Stimulated activated memory B cell treated with anti-CD40 and anti-IgM and Interleukin-4, amounts not matched to agents 10 μg/mL and 1 μg/mL and 100 μg/mL, for 72 hours (primary cell): ENCODE data around the gene CORO2B.
A peak's percentile ranks its signal among the peaks of the same experiment; 100 is the strongest.

Experiments used
- ATAC-seq: fragments of 150-1000 bp; cut with Tn5 transposase; 2 replicates; pipeline ENCODE4 v1.10.0; 2021
- H3K27ac Mint-ChIP-seq: one replicate; pipeline ENCODE4 v1.8.0; 2022; ENCODE audit warnings: mild to moderate bottlenecking, mixed read lengths
- H3K27me3 Mint-ChIP-seq: one replicate; pipeline ENCODE4 v1.8.0; 2022; ENCODE audit warnings: mixed read lengths
- H3K36me3 Mint-ChIP-seq: one replicate; pipeline ENCODE4 v1.8.0; 2022; ENCODE audit warnings: mixed read lengths
- H3K4me1 Mint-ChIP-seq: one replicate; pipeline ENCODE4 v1.8.0; 2022; ENCODE audit warnings: mixed read lengths
- H3K4me3 Mint-ChIP-seq: one replicate; pipeline ENCODE4 v1.8.0; 2022; ENCODE audit warnings: mild to moderate bottlenecking, moderate library complexity, mixed read lengths
- H3K9me3 Mint-ChIP-seq: one replicate; pipeline ENCODE4 v1.8.0; 2022; ENCODE audit warnings: mixed read lengths

Gene CORO2B

GRCh38 chr15:68617001-68617400 lies 38.2 kb downstream of the CORO2B start:
- Mint-ChIP-seq H3K27me3 (no peaks in the 10 kb centered on the region), H3K4me1 (no peaks in the 10 kb centered on the region)

GRCh38 chr15:68617777-68618176 lies 39.0 kb downstream of the CORO2B start:
- no peaks in the 10 kb centered on the region for H3K27me3 Mint-ChIP-seq
- H3K4me1 Mint-ChIP-seq = no peaks in the 10 kb centered on the region

More at GRCh38 chr15:68617001-68617400, 38.2 kb downstream of the CORO2B start:
- ATAC-seq = no peak
- H3K9me3 Mint-ChIP-seq = no peaks in the 10 kb centered on the region
- H3K36me3 Mint-ChIP-seq = no peaks in the 10 kb centered on the region
- H3K4me3 Mint-ChIP-seq = no peak overlapping the region
- no peak overlapping the region for H3K27ac Mint-ChIP-seq

GRCh38 chr15:68618394-68618793 lies 39.6 kb downstream of the CORO2B start:
- Mint-ChIP-seq H3K4me1 (no peaks in the 10 kb centered on the region), H3K36me3 (no peaks in the 10 kb centered on the region), H3K27me3 (no peaks in the 10 kb centered on the region), H3K27ac (no peak overlapping the region), H3K9me3 (no peaks in the 10 kb centered on the region), H3K4me3 (no peak overlapping the region)
- ATAC-seq = no peak

More at GRCh38 chr15:68617777-68618176, 39.0 kb downstream of the CORO2B start:
- no peak overlapping the region for H3K27ac Mint-ChIP-seq
- no peak for ATAC-seq
- no peaks in the 10 kb centered on the region for H3K36me3 Mint-ChIP-seq
- H3K9me3 Mint-ChIP-seq = no peaks in the 10 kb centered on the region
- no peak overlapping the region for H3K4me3 Mint-ChIP-seq

GRCh38 chr15:68618908-68619698 lies 40.3 kb downstream of the CORO2B start:
- Mint-ChIP-seq H3K4me3 (no peak overlapping the region), H3K4me1 (no peaks in the 10 kb centered on the region), H3K9me3 (no peaks in the 10 kb centered on the region), H3K27ac (no peak overlapping the region), H3K36me3 (no peaks in the 10 kb centered on the region), H3K27me3 (no peaks in the 10 kb centered on the region)
- no peak for ATAC-seq

GRCh38 chr15:68620721-68621527 lies 42.1 kb downstream of the CORO2B start:
- no peaks in the 10 kb centered on the region for H3K36me3 Mint-ChIP-seq
- H3K27me3 Mint-ChIP-seq = peaks cover 14% of the 10 kb centered on the region
- no peak for ATAC-seq
- no peaks in the 10 kb centered on the region for H3K9me3 Mint-ChIP-seq
- no peak overlapping the region for H3K27ac Mint-ChIP-seq
- H3K4me3 Mint-ChIP-seq = no peak overlapping the region
- H3K4me1 Mint-ChIP-seq = no peaks in the 10 kb centered on the region

GRCh38 chr15:68621535-68621934 lies 42.7 kb downstream of the CORO2B start:
- no peak for ATAC-seq
- H3K27me3 Mint-ChIP-seq = peaks cover 21% of the 10 kb centered on the region
- no peak overlapping the region for H3K27ac Mint-ChIP-seq
- no peaks in the 10 kb centered on the region for H3K36me3 Mint-ChIP-seq
- peaks cover 5% of the 10 kb centered on the region for H3K4me1 Mint-ChIP-seq
- H3K9me3 Mint-ChIP-seq = no peaks in the 10 kb centered on the region
- H3K4me3 Mint-ChIP-seq = no peak overlapping the region

- Mint-ChIP-seq H3K27ac (no peak overlapping the region), H3K9me3 (no peaks in the 10 kb centered on the region), H3K36me3 (no peaks in the 10 kb centered on the region), H3K27me3 (peaks cover 39% of the 10 kb centered on the region), H3K4me1 (peaks cover 7% of the 10 kb centered on the region), H3K4me3 (no peak overlapping the region)
- peak; percentile 50 for ATAC-seq
Observed at GRCh38 chr15:68623301-68623892, 44.6 kb downstream of the CORO2B start.

GRCh38 chr15:68625853-68626252 lies 47.1 kb downstream of the CORO2B start:
- H3K27me3 Mint-ChIP-seq = peaks cover 64% of the 10 kb centered on the region
- H3K4me1 Mint-ChIP-seq = peaks cover 30% of the 10 kb centered on the region
- no peak for ATAC-seq
- no peaks in the 10 kb centered on the region for H3K9me3 Mint-ChIP-seq
- no peak overlapping the region for H3K27ac Mint-ChIP-seq
- H3K36me3 Mint-ChIP-seq = no peaks in the 10 kb centered on the region
- no peak overlapping the region for H3K4me3 Mint-ChIP-seq

- Mint-ChIP-seq H3K27ac (no peak overlapping the region), H3K9me3 (no peaks in the 10 kb centered on the region), H3K27me3 (peaks cover 64% of the 10 kb centered on the region), H3K4me3 (no peak overlapping the region), H3K4me1 (peaks cover 35% of the 10 kb centered on the region), H3K36me3 (no peaks in the 10 kb centered on the region)
- ATAC-seq = peak; percentile 60
Observed at GRCh38 chr15:68626283-68626682, 47.5 kb downstream of the CORO2B start.

- H3K4me3 Mint-ChIP-seq = no peak overlapping the region
- H3K27me3 Mint-ChIP-seq = peaks cover 64% of the 10 kb centered on the region
- H3K36me3 Mint-ChIP-seq = no peaks in the 10 kb centered on the region
- H3K27ac Mint-ChIP-seq = no peak overlapping the region
- H3K9me3 Mint-ChIP-seq = no peaks in the 10 kb centered on the region
- ATAC-seq = no peak
- peaks cover 39% of the 10 kb centered on the region for H3K4me1 Mint-ChIP-seq
Observed at GRCh38 chr15:68626739-68627138, 47.9 kb downstream of the CORO2B start.

- Mint-ChIP-seq H3K36me3 (no peaks in the 10 kb centered on the region), H3K27ac (no peak overlapping the region), H3K4me1 (peaks cover 47% of the 10 kb centered on the region), H3K4me3 (no peak overlapping the region), H3K9me3 (no peaks in the 10 kb centered on the region), H3K27me3 (peaks cover 64% of the 10 kb centered on the region)
- no peak for ATAC-seq
Observed at GRCh38 chr15:68627476-68627875, 48.7 kb downstream of the CORO2B start.

GRCh38 chr15:68627995-68628394 lies 49.2 kb downstream of the CORO2B start:
- Mint-ChIP-seq H3K36me3 (no peaks in the 10 kb centered on the region), H3K4me3 (no peak overlapping the region), H3K27me3 (peaks cover 64% of the 10 kb centered on the region), H3K27ac (no peak overlapping the region), H3K9me3 (no peaks in the 10 kb centered on the region), H3K4me1 (peaks cover 52% of the 10 kb centered on the region)
- no peak for ATAC-seq

GRCh38 chr15:68629519-68630210 lies 50.9 kb downstream of the CORO2B start:
- Mint-ChIP-seq H3K4me1 (peaks cover 69% of the 10 kb centered on the region), H3K27me3 (peaks cover 62% of the 10 kb centered on the region), H3K9me3 (no peaks in the 10 kb centered on the region), H3K36me3 (no peaks in the 10 kb centered on the region), H3K4me3 (peak overlapping the region; percentile 27), H3K27ac (no peak overlapping the region)
- no peak for ATAC-seq

- H3K27me3 Mint-ChIP-seq = peaks cover 57% of the 10 kb centered on the region
- no peaks in the 10 kb centered on the region for H3K9me3 Mint-ChIP-seq
- H3K4me3 Mint-ChIP-seq = peak overlapping the region; percentile 27
- no peaks in the 10 kb centered on the region for H3K36me3 Mint-ChIP-seq
- no peak for ATAC-seq
- peaks cover 72% of the 10 kb centered on the region for H3K4me1 Mint-ChIP-seq
- H3K27ac Mint-ChIP-seq = no peak overlapping the region
Observed at GRCh38 chr15:68630211-68630555, 51.4 kb downstream of the CORO2B start.

GRCh38 chr15:68630836-68631235 lies 52.0 kb downstream of the CORO2B start:
- Mint-ChIP-seq H3K27me3 (peaks cover 50% of the 10 kb centered on the region), H3K27ac (no peak overlapping the region), H3K9me3 (no peaks in the 10 kb centered on the region), H3K4me1 (peaks cover 77% of the 10 kb centered on the region), H3K4me3 (no peak overlapping the region), H3K36me3 (no peaks in the 10 kb centered on the region)
- no peak for ATAC-seq
